Stimulated activated naive B cell treated with anti-CD40 and anti-IgM and Interleukin-4, amounts not matched to agents 10 μg/mL and 1 μg/mL and 100 μg/mL, for 72 hours (primary cell): Measurements from ENCODE around the gene IFNGR2.
A peak's percentile ranks its signal among the peaks of the same experiment; 100 is the strongest.

Experiments used
- ATAC-seq, 2 donors: fragments of 150-1000 bp; cut with Tn5 transposase; replicated peaks; 2 replicates each; pipeline ENCODE4 v1.10.0; 2021; ENCODE audit warnings: moderate library complexity in 1 of 2
- DNase-seq: peaks from one replicate; pipeline ENCODE4 v3.0.0; 2021
- H3K27ac Mint-ChIP-seq: one replicate; pipeline ENCODE4 v1.8.0; 2022; ENCODE audit warnings: mild to moderate bottlenecking, mixed read lengths
- H3K27me3 Mint-ChIP-seq, 2 donors: one replicate each; pipeline ENCODE4 v1.8.0; 2022; ENCODE audit warnings: mixed read lengths in 2 of 2
- H3K36me3 Mint-ChIP-seq, 2 donors: one replicate each; pipeline ENCODE4 v1.8.0; 2022; ENCODE audit warnings: mixed read lengths in 2 of 2, mild to moderate bottlenecking in 1 of 2
- H3K4me1 Mint-ChIP-seq, 2 donors: one replicate each; pipeline ENCODE4 v1.8.0; 2022; ENCODE audit warnings: mixed read lengths in 2 of 2, mild to moderate bottlenecking in 1 of 2
- H3K4me3 Mint-ChIP-seq, 2 donors: one replicate each; pipeline ENCODE4 v1.8.0; 2022; ENCODE audit warnings: mild to moderate bottlenecking in 2 of 2, mixed read lengths in 2 of 2, moderate library complexity in 1 of 2
- H3K9me3 Mint-ChIP-seq, 2 donors: one replicate each; pipeline ENCODE4 v1.8.0; 2022; ENCODE audit warnings: mixed read lengths in 2 of 2, mild to moderate bottlenecking in 1 of 2

The IFNGR2 gene

DNA sequence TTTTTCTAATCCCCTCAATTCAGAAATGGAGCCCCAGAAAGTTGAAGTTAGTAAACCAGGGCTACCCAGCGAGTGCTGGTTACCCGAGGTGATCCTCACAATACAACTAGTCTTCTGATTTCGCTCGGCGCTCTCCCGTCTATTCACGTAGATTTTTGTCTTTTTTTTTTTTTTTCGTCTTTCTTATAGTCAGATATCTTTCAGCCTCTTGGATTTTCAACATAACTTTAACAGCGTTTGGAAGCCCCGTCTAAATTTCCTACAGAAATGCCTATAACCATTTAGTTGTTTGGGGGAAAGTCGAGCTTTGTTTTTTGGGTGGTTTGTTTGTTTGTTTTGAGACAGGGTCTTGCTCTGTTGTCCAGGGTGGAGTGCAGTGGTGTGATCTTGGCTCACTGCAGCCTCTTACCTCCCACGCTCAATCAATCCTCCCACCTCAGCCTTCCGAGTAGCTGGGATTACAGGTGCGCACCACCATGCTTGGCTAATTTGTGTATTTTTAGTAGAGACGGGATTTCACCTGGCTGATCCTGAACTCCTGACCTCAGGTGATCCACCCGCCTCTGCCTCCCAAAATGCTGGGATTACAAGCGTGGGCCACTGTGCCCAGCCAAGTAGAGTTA is 77.4 kb downstream of the IFNGR2 start:
- no peak for DNase-seq
- peak overlapping the region; percentile 94 for H3K27ac Mint-ChIP-seq
- peak overlapping the region; percentile 88 to 91 for H3K4me3 Mint-ChIP-seq
- no peaks in the 10 kb centered on the region for H3K9me3 Mint-ChIP-seq
- H3K27me3 Mint-ChIP-seq: no peaks in the 10 kb centered on the region
- H3K4me1 Mint-ChIP-seq: peaks cover 5 to 21% of the 10 kb centered on the region in 2 donors
- H3K36me3 Mint-ChIP-seq: no peaks in the 10 kb centered on the region
- ATAC-seq: no peak

DNA sequence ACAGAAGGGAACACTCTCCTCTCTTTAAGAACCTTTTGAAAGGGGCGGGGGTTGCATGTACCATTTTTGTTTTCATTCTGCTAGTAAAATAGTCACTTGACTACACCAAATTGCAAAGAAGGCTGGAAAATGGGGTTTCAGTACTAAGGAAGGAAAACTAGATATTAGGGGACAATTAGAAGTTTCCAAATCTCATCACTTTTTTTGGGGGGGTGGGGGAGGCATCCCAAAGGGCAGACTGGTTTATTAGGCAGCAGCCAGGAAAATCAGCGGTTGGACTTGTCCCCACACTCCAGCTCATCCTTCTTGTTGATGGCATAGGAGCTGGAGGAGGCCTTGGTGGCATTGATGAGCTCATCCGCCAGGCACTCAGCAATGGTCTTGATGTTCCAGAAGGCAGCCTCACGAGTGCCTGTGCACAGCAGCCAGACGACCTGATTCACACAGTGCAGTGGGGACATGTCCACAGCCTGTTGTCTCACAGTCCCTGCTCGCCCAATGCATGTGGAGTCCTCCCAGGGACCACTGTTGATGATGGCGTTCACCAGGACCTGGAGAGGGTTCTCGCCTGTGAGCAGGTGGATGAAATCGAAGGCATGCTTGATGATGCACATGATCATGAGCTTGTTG is 78.2 kb downstream of the IFNGR2 start:
- Mint-ChIP-seq H3K27me3 (no peaks in the 10 kb centered on the region), H3K4me3 (peak overlapping the region; percentile 35 to 91), H3K9me3 (no peaks in the 10 kb centered on the region), H3K4me1 (peaks cover 5 to 21% of the 10 kb centered on the region in 2 donors), H3K36me3 (no peaks in the 10 kb centered on the region), H3K27ac (no peak overlapping the region)
- no peak for DNase-seq
- ATAC-seq: no peak
